A204.1 (cell line): ENCODE results near the gene ENTR1.
A peak's percentile ranks its signal among the peaks of the same experiment; 100 is the strongest.

Experiments used
- FAIRE-seq: peaks from 2 replicates; lab custom pipeline; 2012; peaks lifted over from hg19 to GRCh38; lab: Jason Lieb, UNC

Gene ENTR1

DNA sequence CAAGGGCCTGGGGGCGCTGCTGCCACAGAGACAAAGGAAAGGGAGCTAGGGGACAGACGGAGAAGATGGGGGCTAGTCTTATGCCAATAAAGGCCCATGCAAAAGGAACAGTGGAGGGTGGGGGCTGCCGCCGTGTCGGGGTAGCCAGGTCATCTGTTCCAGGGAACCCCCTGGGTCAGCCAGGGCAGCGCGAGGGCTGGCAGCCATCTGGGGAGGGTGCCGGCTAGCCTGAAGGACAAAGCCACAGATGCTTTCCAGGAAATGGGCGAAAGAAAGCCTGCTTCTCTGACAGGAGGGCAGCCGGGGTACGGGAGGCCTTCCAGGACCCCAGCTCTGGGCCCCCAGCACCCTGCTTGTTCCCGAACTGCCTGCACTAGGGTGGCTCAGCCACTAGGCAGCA lies 35.3 kb downstream of the ENTR1 start:
- no peak for FAIRE-seq

DNA sequence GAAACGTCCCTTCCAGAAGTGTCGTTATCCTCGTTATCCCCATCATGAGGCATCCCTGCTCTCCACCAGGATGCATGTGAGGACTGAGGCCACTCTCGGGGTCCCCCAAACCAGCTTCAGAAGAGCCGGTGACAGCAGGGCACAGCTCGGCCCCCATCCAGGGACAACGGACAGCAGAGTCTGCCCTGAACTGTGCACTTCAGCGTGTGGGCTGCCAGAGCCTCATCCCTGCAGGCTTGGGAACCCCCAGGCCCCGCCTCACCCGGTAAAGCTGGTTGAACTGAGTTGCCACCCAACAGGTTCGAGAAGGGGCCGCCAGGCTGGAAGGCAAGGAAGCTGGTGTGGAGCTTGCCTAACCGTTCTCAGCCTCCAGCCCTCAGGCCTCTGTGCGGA lies 36.2 kb downstream of the ENTR1 start:
- FAIRE-seq, result no peak

- no peak for FAIRE-seq
Observed at GRCh38 chr9:136373300-136374182, 36.9 kb downstream of the ENTR1 start, which contains the start of gene CARD9. CARD9 (minus strand) TSS chr9:136373669; CDS start chr9:136372078, 1,591 bp downstream.

DNA sequence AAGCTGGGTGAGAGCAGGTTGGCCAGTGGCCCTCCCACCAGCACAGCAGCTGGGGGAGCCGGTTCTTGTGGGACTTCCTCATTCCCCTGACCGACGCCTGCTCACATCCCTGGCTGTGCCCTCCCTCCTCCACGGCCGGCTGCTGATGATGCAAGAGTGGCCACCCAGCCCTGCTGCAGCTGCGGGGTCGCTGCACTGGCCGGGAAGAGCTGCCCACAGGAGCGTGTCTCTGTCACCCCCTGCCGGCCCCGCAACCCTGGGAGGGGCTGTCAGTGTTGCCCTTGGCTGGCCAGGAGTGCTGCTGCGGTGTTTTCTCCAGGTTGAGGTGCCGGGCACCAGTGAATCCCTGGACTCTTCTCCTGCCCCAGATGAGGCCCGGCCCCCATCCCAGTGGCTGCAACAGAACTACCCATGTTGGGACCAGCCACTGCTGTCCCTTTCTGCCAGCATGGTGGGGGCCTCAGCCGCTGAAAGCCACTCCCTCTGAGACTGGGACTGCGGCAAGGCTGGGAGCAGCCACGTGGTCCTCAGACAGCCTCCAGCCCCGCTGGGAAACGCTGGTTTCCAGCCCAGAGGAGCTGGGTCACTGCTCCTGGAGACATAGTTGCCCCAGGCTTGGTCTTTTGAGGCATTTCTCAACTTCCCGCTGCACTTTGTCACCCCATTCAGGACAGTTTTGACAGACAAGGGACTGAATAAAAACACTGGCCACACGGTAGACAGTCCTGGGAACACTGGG lies 37.7 kb downstream of the ENTR1 start:
- FAIRE-seq, result no peak

- FAIRE-seq, result no peak
Observed at GRCh38 chr9:136372006-136372405, 38.4 kb downstream of the ENTR1 start.

GRCh38 chr9:136371533-136371880 lies 38.9 kb downstream of the ENTR1 start:
- FAIRE-seq, result no peak

GRCh38 chr9:136370687-136371532 lies 39.5 kb downstream of the ENTR1 start:
- FAIRE-seq, result no peak

DNA sequence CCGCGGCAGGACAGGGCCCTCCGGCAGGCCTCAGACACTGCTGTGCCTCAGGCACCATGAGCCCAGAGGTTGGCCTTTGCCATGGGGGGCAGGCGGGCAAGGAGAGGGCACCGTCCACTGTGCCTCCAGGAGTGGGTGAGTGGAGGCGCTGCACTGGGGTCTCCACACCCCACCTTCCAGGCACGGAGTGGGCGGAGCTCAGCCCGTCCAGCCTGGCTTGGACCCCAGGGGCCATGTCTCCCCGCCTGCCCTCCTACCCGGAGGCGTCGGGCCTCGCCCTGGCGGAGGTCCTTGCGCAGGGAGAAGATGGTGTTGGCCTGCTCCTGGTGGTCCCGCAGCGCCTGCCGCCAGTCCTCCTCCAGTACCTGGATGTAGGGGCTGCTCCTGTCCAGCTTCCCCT lies 40.4 kb downstream of the ENTR1 start:
- no peak for FAIRE-seq

DNA sequence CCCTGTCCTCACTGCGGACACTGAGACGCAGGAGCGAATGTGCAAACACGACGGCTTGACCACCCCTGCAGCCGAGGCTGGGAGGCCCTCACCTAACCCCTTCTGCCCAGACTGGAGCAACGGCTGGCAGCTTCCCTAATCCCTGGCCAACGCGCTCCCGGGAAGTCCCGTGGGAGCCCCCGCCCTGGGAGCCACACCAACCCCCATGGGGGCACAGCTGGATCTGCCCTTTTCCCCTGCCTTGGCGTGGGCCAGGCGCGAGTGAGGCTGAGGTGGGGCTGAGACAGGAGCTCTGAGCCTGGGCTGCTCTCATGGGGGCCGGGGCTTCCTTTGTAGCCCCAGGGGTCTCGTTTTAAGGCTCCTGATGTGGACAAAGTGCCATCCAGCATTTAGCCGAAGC lies 42.2 kb downstream of the ENTR1 start:
- no peak for FAIRE-seq

DNA sequence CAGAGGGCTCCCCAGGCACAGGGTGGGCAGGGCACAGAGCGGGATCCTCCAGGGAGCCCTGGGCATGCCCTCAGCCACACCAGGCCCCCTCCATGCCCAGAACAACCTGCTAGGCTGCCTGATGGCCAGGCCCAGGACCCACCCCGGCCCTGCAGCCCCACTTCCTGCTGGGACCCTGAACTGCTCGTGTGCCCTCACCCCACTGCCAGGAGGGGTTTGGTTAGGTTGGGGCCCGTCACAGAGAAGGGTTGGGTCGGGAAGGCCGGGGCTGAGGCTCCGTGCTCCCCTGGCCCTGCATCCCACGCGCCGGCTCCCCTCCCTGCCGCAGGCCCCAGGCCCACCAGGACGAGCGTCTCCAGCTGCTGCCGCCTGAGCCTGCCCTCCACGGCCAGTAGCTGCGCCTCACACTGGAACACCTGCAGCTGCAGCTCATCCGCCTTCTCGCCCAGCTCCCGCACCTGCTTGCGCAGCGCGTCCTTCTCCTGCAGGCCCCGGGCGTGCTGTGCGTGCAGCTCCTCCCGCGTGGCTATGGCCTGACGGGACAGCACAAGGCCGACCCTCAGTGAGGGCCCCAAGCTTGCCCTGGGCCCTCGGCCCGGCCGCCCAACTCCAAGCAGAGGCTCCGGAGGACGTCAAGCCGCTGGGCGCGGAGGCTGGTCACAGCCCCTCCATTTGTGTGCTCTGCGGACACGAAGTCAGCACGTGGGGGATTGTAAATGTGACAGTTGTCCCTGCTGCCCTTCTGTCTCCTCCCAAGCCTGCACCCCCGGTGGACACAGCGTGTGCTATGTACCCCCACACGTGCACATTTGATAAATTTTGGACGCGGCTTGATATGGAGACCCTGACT lies 42.9 kb downstream of the ENTR1 start:
- no peak for FAIRE-seq

GRCh38 chr9:136366826-136367225 lies 43.6 kb downstream of the ENTR1 start:
- no peak for FAIRE-seq

DNA sequence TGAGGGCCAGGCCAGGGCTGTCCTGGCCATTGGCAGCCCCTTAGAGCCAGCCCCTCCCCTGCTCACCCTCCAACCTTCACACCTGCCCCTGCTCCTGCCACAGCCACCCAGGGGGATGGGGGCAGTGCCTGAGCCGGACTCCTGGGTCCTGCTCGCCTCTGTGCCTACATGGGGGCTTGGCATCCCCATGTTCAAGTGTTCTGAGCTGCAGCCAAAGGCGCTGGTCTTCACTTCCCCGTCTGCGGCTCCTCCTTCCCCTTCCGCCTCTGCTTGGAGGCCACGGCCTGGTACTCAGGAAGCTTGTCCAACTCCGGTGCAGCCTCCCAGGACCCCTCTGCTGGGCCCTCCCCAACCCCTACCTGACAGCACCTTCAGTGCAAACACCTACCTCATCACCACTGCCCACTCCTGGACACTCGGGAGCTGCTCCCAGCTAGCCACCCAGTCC lies 44.6 kb downstream of the ENTR1 start:
- FAIRE-seq, result no peak

DNA sequence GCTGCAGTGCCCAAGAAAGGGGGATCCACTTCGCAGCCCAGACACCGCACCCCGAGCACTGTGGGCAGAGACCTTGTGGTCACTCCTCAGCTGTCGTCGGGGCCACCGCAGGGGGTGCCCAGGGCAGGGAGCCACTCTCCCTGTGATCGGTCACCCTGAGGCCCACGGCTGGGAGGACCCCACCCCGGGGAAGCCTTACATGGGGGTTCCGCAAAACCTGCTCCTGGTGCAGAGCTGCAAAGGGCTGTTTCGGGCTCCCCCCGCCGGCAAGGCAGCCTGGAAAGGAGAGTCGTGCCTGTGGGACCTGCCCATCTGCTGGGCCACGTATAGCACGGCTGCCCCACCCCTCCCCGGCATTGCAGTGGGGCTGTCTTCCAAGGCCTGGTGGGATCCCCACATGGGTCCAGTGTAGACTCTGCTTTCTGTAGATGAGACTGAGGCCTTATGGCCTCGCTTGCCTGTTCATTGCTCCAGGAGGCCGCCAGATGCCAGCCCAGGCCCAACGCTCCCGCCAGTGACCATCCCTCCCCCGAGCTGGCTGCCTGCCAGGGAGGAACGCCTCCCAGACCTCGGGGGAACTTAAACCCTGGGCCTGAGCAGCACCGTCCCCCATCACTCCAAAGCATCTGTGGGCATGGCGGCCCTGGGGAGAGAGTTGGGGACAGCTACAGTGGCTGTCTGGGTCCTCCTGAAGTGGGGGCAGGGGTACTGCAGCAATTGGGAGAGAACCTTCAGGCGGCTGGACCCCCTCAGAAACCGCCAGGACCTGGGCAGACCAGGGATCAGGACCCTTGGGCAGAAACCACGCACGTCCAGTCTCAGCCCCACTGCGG lies 45.3 kb downstream of the ENTR1 start:
- no peak for FAIRE-seq

DNA sequence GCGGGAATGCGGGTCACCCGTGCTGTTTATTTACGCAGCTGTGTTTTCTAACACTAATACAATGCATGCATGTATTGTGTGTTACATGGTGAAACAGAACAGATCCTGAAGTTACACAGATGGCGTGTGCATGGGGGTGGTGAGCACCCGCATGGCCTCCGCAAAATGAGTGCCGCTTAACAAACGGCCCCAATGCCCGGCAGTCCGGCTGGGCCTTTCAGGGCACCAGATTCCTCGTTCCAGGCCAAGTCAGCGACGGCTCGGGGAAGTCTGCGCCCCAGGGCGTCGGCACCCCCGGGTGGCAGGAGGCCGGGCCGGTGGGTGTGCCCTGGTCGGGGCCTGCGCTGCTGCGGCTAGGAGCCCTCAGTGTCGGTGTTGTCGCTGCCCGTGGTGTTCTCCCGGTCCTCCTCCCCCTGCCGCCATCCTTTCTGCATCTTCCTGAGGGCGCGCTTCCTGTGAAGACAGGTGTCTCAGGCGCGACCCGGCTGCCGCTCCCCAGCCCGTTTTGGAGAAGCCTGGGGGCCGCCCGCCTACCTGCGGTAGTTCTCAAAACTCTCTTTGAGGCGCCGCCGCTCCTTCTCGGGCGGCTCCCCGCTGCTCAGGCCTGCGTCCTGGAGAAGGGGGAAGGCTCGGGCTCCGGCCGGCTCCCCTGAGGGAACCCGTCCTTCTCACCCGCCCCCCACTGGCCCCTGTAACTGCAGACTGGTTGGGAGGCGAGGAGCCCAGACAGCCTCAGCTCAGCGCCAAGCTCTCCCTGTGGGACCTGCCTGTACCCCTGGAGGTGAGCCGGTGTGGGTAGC lies 46.3 kb downstream of the ENTR1 start:
- no peak for FAIRE-seq

DNA sequence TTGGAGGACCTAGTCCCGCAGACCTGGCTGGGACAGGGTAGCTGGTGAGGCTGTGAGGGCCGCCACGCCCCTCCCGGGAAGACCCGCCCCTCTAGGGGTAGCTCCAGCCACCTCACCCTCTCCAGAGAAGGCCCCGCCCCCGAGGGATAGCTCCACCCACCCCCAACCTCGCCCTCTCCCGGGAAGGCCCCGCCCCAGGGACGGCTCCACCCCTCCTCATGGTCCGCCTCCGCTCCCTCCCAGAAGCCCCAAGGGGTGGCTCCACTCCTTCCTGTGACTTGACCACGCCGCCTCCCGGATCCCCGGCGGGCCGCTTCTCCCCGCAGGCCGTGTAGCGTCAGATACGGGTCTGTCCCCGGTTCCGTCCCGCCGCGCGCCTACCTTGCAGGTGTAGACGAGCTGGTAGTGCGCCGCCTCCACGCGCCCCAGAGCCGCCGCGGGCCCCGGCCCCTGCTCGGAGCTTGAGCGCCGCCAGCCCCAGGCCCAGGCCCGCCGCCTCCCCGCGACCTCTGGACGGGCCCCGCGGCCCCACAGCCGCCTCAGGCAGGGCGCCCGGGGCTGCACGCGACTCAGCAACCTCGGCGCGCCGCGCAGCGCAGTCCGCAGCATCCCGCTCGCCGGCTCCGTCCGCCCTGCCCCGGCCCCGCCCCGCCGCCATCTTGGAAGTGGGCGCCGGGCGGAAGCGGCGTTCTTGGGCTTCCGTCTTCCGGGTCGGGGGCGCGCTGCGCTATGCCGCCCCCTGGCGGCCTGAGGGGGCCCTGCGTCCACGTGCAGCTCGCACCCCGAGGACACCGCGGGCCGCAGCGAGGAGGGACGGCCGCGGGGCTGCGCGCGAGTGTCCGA lies 47.1 kb downstream of the ENTR1 start, which contains the start of gene DNLZ:
Gene DNLZ, minus strand, starts transcription at position 639 of the 843 bp plus-strand sequence. Its CDS starts 30 bp downstream, at position 609.
- peak; percentile 78 for FAIRE-seq

DNA sequence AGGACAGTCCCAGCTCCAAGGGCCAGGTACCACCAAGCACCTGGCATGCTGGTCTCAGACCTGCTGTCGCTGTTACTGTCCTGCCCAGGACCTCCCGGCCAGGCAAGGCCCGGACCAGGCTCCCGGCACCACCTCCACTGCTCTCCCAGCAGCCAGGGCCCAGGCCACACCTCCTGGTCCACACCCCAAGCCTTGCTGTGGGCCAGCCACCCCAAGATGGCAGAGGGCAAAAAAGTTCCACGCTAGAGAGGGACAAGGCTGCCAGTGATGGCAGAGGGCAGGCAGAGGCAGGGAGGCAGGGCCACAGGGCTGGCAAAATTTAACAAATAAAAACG lies 48.0 kb downstream of the ENTR1 start:
- no peak for FAIRE-seq

DNA sequence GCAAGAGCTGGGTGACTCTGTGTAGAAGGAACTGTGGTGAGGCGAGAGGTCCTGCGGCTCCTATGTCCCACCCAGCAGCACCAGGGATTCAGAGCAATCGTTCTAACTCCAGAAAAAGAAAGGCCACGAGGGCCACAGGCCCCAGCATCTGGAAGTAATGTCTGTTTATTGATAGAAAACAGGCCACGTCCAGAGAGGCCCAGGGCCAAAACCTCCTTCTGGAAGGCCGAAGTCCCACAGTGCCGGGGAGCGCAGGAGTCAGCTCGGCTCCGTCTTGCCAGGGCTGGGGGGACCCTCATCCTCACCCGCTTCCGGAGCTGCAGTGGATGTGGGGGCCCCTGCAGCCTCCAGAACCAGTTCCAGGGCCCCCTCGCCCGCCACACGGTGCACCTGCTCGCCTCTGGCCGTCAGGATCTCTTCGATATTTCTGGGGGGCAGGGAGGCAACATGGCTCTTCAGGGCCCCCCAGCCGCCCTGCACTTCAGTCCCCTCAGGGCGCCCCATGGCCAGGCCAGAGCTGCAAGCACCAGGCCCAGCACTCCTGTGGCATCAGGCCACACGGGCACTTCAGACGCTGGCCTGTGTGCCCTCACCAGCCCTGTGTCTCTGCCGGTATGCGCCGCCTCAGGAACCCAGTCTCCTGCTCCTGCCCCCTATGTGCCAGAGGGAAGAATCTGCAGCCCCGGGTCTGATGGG lies 48.5 kb downstream of the ENTR1 start:
- no peak for FAIRE-seq

DNA sequence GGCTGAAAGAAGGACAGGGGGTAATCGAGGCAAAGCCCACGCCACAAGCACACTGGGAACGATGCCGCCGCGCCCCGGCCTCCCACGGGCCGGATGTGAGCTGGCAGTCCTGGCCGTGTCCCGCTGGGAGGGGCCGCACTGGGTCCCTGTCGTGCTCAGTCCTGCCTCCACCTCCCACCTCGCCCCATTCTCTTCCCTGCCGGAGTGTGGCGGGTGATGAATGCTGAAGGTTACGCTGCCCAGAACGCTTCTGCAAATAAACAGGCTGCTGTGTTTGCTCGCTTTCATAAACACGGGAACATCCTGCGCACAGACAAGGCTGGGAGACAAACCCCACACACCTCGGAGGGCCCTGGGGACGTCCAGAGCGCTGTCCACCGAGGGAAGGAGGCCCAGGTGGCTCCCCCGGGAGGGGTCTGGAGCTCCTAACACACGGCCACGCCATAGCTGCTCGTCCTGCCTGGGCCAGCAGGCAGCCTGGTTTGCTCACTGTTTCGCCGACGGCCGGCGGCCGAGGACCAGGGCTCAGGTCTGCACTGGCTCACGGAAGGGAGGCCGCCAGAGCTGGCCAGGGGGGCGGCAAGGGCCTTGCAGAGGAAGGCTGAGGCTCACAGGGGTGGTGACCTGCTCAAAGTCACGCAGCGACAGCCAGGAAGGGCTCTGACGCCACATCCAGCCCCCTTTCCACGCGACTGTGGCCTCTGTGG lies 49.2 kb downstream of the ENTR1 start:
- no peak for FAIRE-seq
